GM23338 (cell line): ENCODE measurements around the gene CHN1. TPM values are rescaled to one million over a fixed set of nuclear protein-coding genes. Genes with fewer than 3 reads are reported as not detected.

Experiments
- ATAC-seq: fragments of 200-7000 bp; cut with Tn5 transposase; 3 replicates; pipeline ENCODE4 v1.9.1; 2020
- DNase-seq: peaks from one replicate; pipeline ENCODE4 v3.0.0-alpha.2; 2015; ENCODE audit warnings: low spot score
- H2AFZ ChIP-seq: fragments of 200-600 bp; sonication (generic); 2 replicates; pipeline ENCODE4 v1.8.0; 2016; ENCODE audit warnings: antibody characterized with exemption, mild to moderate bottlenecking, moderate library complexity
- H3F3A ChIP-seq: fragments of 200-600 bp; sonication (generic); replicated peaks from 2 replicates; pipeline ENCODE4 v1.8.0; 2017; ENCODE audit warnings: antibody characterized with exemption, mixed run types, low read depth
- H3K27ac ChIP-seq: fragments of 200-600 bp; sonication (generic); 2 replicates; pipeline ENCODE4 v1.6.1; 2016; ENCODE audit warnings: low read depth
- H3K27me3 ChIP-seq: fragments of 200-600 bp; sonication (generic); 2 replicates; pipeline ENCODE4 v1.8.0; 2016; ENCODE audit warnings: mild to moderate bottlenecking, mixed run types, moderate library complexity; ENCODE audit not compliant: insufficient read depth
- H3K36me3 ChIP-seq: fragments of 200-600 bp; sonication (generic); 2 replicates; pipeline ENCODE4 v1.8.0; 2016; ENCODE audit warnings: mild to moderate bottlenecking; ENCODE audit not compliant: insufficient read depth
- H3K4me1 ChIP-seq: fragments of 200-600 bp; sonication (generic); 2 replicates; pipeline ENCODE4 v1.8.0; 2016; ENCODE audit warnings: mild to moderate bottlenecking, moderate library complexity; ENCODE audit not compliant: insufficient read depth
- H3K4me2 ChIP-seq: fragments of 200-600 bp; sonication (generic); 2 replicates; pipeline ENCODE4 v1.7.1; 2017; ENCODE audit warnings: mixed run types
- H3K4me3 ChIP-seq: fragments of 200-600 bp; sonication (generic); 2 replicates; pipeline ENCODE4 v1.6.1; 2016; ENCODE audit warnings: mixed run types
- H3K79me2 ChIP-seq: fragments of 200-600 bp; sonication (generic); replicated peaks from 2 replicates; pipeline ENCODE4 v1.8.0; 2017; ENCODE audit warnings: mild to moderate bottlenecking; ENCODE audit not compliant: insufficient read depth
- H3K9me2 ChIP-seq: fragments of 200-600 bp; sonication (generic); 2 replicates; pipeline ENCODE4 v1.8.0; 2017; ENCODE audit not compliant: insufficient read depth
- H4K20me1 ChIP-seq: fragments of 200-600 bp; sonication (generic); replicated peaks from 2 replicates; pipeline ENCODE4 v1.8.0; 2017; ENCODE audit warnings: mild to moderate bottlenecking; ENCODE audit not compliant: insufficient read depth
- H3K27ac Mint-ChIP-seq: 2 replicates; pipeline ENCODE4 v1.8.0; 2020; ENCODE audit warnings: inconsistent platforms, mild to moderate bottlenecking, moderate library complexity, mixed read lengths
- H3K27me3 Mint-ChIP-seq: 3 replicates; pipeline ENCODE4 v1.8.0; 2022; ENCODE audit warnings: low read depth, mild to moderate bottlenecking, moderate library complexity, mixed read lengths, inconsistent platforms; ENCODE audit not compliant: insufficient read depth, poor library complexity
- H3K36me3 Mint-ChIP-seq: 3 replicates; pipeline ENCODE4 v1.8.0; 2021; ENCODE audit warnings: low read depth, mild to moderate bottlenecking, inconsistent platforms, moderate library complexity, mixed read lengths
- H3K4me1 Mint-ChIP-seq: 3 replicates; pipeline ENCODE4 v1.8.0; 2020; ENCODE audit warnings: mild to moderate bottlenecking, inconsistent platforms, mixed read lengths
- H3K4me3 Mint-ChIP-seq: 3 replicates; pipeline ENCODE4 v1.8.0; 2021; ENCODE audit warnings: moderate library complexity, mild to moderate bottlenecking, inconsistent platforms, mixed read lengths
- H3K9me3 Mint-ChIP-seq: 3 replicates; pipeline ENCODE4 v1.8.0; 2020; ENCODE audit warnings: moderate library complexity, mild to moderate bottlenecking, inconsistent platforms, mixed read lengths
- CREB1 ChIP-seq: fragments of 250-450 bp; sonication (Bioruptor Pico); IDR thresholded peaks from 2 replicates; pipeline ENCODE4 v1.5.0; 2020; ENCODE audit warnings: low read depth, mild to moderate bottlenecking, moderate library complexity
- EZH2 ChIP-seq: fragments of 200-600 bp; sonication (generic); IDR thresholded peaks from one replicate; pipeline ENCODE4 v1.8.0; 2017; ENCODE audit warnings: antibody characterized with exemption, mild to moderate bottlenecking, low read depth; ENCODE audit not compliant: unreplicated experiment
- EZH2phosphoT487 ChIP-seq: fragments of 200-600 bp; sonication (generic); IDR thresholded peaks from one replicate; pipeline ENCODE4 v1.8.1; 2018; ENCODE audit warnings: antibody characterized with exemption; ENCODE audit not compliant: unreplicated experiment
- JUNB ChIP-seq: IDR thresholded peaks from one replicate; pipeline ENCODE4 v1.6.1; 2016; ENCODE audit warnings: antibody characterized with exemption; ENCODE audit not compliant: unreplicated experiment
- NANOG ChIP-seq: IDR thresholded peaks from 2 replicates; pipeline ENCODE4 v1.6.1; 2016; ENCODE audit warnings: antibody characterized with exemption, borderline replicate concordance
- STAT1 ChIP-seq: IDR thresholded peaks from one replicate; pipeline ENCODE4 v1.6.1; 2016; ENCODE audit warnings: antibody characterized with exemption; ENCODE audit not compliant: unreplicated experiment
- ZNF331 ChIP-seq: fragments of 250-450 bp; sonication (Bioruptor Pico); IDR thresholded peaks from 2 replicates; pipeline ENCODE4 v1.5.0; 2020; ENCODE audit warnings: low read depth, mild to moderate bottlenecking, moderate library complexity
- ZNF462 ChIP-seq: fragments of 250-450 bp; sonication (Bioruptor Pico); IDR thresholded peaks from 2 replicates; pipeline ENCODE4 v1.5.0; 2020; ENCODE audit warnings: mild to moderate bottlenecking, moderate library complexity
- polyA plus RNA-seq: library from polyadenylated mRNA; unstranded; fragments of >200 nt; fragmentation: Nextera tagmentation; extraction: Ambion mirVana; gene quantifications from 2 replicates; pipeline ENCODE4 v1.2.1, GENCODE V29; 2016
- total RNA-seq: library from RNA; depleted of rRNA; stranded (reverse); fragments of >200 nt; shearing (Covaris generic); gene quantifications from 2 replicates; pipeline ENCODE4 v1.2.3, GENCODE V29; 2014
- TF ChIP-seq, protein P1 (sequence below): IDR thresholded peaks from 2 replicates; pipeline ENCODE4 v1.6.1; 2016; ENCODE audit warnings: antibody characterized with exemption
- TF ChIP-seq, protein P2 (sequence below): IDR thresholded peaks from one replicate; pipeline ENCODE4 v1.6.1; 2018; ENCODE audit warnings: antibody characterized with exemption; ENCODE audit not compliant: unreplicated experiment
- TF ChIP-seq, protein P3 (sequence below), 2 experiments: fragments of 200-600 bp in 1 of 2; sonication (generic) in 1 of 2; conservative IDR thresholded peaks; 2 replicates each; pipeline versions ENCODE4 v1.5.1 to v1.6.1; 2016 to 2017; ENCODE audit warnings: antibody characterized with exemption in 2 of 2, low read depth in 2 of 2, mild to moderate bottlenecking in 2 of 2, moderate library complexity in 1 of 2

The CHN1 gene
- total and polyA plus RNA-seq, 2 experiments from 2014 or later = 28.1 to 36.5 TPM

GRCh38 chr2:174997110-174997509 is 8.1 kb downstream of the CHN1 start (continued):
- TF ChIP-seq, protein P1, sequence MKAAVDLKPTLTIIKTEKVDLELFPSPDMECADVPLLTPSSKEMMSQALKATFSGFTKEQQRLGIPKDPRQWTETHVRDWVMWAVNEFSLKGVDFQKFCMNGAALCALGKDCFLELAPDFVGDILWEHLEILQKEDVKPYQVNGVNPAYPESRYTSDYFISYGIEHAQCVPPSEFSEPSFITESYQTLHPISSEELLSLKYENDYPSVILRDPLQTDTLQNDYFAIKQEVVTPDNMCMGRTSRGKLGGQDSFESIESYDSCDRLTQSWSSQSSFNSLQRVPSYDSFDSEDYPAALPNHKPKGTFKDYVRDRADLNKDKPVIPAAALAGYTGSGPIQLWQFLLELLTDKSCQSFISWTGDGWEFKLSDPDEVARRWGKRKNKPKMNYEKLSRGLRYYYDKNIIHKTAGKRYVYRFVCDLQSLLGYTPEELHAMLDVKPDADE = no peak
- TF ChIP-seq ZNF462 = no peak
- TF ChIP-seq EZH2phosphoT487 = no peak
- no peak for TF ChIP-seq JUNB
- TF ChIP-seq STAT1 = no peak
- TF ChIP-seq CREB1 (CRISPR knock-in tag) = no peak

DNA sequence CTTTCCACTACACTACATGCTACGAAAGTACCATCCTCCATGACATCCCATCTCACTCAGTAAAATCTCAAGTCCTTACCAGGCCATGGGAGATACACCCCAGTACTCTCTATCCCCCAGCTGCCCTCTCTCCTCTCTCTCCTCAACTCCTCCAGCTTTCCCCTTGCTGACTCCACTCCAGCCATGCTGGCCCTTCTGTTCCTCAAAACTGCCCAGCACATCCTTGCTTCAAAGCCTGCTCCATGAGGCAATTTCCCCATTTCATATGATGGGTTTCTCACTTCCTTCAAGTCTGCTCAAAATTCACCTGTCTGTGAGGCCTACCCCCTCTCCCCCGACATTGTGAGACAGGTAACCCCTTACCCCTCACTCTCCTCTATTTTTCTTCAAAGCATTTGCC is 8.6 kb downstream of the CHN1 start:
- ATAC-seq (no peak), DNase-seq (no peak)
- Mint-ChIP-seq H3K27ac (no peak overlapping the region), H3K4me3 (no peak overlapping the region), H3K9me3 (peaks cover 5% of the 10 kb centered on the region; the same call in 2 of the 3 replicates), H3K27me3 (no peaks in the 10 kb centered on the region), H3K36me3 (peaks cover 21% of the 10 kb centered on the region), H3K4me1 (peaks cover 32% of the 10 kb centered on the region)
- Histone ChIP-seq H3K79me2 (peaks cover 99% of the 10 kb centered on the region), H2AFZ (no peak overlapping the region), H3K27me3 (no peaks in the 10 kb centered on the region), H3K4me1 (peaks cover 34% of the 10 kb centered on the region), H3K9me2 (no peaks in the 10 kb centered on the region), H3K4me2 (no peak overlapping the region), H3K36me3 (no peaks in the 10 kb centered on the region), H4K20me1 (peaks cover 7% of the 10 kb centered on the region; the same call in 1 of the 2 replicates), H3F3A (no peaks in the 10 kb centered on the region), H3K27ac (no peak overlapping the region; the same call in 1 of the 2 replicates), H3K4me3 (no peak overlapping the region)
- no peak for TF ChIP-seq ZNF331 (CRISPR knock-in tag)
- TF ChIP-seq EZH2 = no peak
- no peak for TF ChIP-seq STAT1
- no peak for TF ChIP-seq JUNB
- TF ChIP-seq, protein P2, sequence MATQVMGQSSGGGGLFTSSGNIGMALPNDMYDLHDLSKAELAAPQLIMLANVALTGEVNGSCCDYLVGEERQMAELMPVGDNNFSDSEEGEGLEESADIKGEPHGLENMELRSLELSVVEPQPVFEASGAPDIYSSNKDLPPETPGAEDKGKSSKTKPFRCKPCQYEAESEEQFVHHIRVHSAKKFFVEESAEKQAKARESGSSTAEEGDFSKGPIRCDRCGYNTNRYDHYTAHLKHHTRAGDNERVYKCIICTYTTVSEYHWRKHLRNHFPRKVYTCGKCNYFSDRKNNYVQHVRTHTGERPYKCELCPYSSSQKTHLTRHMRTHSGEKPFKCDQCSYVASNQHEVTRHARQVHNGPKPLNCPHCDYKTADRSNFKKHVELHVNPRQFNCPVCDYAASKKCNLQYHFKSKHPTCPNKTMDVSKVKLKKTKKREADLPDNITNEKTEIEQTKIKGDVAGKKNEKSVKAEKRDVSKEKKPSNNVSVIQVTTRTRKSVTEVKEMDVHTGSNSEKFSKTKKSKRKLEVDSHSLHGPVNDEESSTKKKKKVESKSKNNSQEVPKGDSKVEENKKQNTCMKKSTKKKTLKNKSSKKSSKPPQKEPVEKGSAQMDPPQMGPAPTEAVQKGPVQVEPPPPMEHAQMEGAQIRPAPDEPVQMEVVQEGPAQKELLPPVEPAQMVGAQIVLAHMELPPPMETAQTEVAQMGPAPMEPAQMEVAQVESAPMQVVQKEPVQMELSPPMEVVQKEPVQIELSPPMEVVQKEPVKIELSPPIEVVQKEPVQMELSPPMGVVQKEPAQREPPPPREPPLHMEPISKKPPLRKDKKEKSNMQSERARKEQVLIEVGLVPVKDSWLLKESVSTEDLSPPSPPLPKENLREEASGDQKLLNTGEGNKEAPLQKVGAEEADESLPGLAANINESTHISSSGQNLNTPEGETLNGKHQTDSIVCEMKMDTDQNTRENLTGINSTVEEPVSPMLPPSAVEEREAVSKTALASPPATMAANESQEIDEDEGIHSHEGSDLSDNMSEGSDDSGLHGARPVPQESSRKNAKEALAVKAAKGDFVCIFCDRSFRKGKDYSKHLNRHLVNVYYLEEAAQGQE = no peak
- no peak for TF ChIP-seq EZH2phosphoT487
- no peak for TF ChIP-seq NANOG
- TF ChIP-seq CREB1 (CRISPR knock-in tag) = no peak
- TF ChIP-seq, protein P3, sequence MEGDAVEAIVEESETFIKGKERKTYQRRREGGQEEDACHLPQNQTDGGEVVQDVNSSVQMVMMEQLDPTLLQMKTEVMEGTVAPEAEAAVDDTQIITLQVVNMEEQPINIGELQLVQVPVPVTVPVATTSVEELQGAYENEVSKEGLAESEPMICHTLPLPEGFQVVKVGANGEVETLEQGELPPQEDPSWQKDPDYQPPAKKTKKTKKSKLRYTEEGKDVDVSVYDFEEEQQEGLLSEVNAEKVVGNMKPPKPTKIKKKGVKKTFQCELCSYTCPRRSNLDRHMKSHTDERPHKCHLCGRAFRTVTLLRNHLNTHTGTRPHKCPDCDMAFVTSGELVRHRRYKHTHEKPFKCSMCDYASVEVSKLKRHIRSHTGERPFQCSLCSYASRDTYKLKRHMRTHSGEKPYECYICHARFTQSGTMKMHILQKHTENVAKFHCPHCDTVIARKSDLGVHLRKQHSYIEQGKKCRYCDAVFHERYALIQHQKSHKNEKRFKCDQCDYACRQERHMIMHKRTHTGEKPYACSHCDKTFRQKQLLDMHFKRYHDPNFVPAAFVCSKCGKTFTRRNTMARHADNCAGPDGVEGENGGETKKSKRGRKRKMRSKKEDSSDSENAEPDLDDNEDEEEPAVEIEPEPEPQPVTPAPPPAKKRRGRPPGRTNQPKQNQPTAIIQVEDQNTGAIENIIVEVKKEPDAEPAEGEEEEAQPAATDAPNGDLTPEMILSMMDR (conservative IDR thresholded peaks at IDR 0.05; ENCODE audit: low read depth in 2 of 2) = no peak
